Measurements from ENCODE around the gene UBTF.
A peak's percentile ranks its signal among the peaks of the same experiment; 100 is the strongest.

Gene UBTF, protein sequence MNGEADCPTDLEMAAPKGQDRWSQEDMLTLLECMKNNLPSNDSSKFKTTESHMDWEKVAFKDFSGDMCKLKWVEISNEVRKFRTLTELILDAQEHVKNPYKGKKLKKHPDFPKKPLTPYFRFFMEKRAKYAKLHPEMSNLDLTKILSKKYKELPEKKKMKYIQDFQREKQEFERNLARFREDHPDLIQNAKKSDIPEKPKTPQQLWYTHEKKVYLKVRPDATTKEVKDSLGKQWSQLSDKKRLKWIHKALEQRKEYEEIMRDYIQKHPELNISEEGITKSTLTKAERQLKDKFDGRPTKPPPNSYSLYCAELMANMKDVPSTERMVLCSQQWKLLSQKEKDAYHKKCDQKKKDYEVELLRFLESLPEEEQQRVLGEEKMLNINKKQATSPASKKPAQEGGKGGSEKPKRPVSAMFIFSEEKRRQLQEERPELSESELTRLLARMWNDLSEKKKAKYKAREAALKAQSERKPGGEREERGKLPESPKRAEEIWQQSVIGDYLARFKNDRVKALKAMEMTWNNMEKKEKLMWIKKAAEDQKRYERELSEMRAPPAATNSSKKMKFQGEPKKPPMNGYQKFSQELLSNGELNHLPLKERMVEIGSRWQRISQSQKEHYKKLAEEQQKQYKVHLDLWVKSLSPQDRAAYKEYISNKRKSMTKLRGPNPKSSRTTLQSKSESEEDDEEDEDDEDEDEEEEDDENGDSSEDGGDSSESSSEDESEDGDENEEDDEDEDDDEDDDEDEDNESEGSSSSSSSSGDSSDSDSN

DNA sequence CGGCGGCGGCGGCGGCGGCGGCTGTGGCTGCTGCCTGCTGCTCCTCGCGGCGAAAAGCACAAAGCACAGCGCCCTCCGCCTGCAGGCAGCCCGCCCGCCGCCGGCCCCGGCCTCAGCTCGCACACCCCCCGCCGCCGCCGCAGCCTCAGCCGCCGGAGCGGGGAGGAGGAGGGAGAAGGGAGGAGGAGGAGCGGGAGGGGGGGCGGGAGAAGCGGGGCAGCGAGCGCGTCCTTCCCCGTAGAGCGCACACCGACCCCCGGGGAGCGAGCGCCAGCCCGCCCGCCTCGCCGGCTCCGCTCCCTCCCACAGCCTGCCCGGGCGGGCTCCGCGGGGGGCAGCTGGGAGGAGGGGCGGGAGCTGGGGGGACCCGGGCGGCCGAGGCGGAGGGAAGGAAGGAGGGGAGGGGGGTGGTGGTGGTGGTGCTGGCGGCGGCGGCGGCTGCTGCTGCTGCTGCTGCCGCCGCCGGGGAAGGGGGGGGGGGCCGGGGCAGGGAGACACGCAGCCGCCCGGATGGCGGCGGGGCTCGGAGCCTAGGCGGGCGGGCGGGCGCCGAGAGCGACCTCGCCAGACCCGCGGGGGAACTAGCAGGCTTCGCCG, at the start of gene UBTF:
Gene UBTF, minus strand, starts transcription at position 60 of the 597 bp plus-strand sequence. CDS start 1,446 bp downstream, outside the sequence.
- DNase-seq: peak; percentile 75

DNA sequence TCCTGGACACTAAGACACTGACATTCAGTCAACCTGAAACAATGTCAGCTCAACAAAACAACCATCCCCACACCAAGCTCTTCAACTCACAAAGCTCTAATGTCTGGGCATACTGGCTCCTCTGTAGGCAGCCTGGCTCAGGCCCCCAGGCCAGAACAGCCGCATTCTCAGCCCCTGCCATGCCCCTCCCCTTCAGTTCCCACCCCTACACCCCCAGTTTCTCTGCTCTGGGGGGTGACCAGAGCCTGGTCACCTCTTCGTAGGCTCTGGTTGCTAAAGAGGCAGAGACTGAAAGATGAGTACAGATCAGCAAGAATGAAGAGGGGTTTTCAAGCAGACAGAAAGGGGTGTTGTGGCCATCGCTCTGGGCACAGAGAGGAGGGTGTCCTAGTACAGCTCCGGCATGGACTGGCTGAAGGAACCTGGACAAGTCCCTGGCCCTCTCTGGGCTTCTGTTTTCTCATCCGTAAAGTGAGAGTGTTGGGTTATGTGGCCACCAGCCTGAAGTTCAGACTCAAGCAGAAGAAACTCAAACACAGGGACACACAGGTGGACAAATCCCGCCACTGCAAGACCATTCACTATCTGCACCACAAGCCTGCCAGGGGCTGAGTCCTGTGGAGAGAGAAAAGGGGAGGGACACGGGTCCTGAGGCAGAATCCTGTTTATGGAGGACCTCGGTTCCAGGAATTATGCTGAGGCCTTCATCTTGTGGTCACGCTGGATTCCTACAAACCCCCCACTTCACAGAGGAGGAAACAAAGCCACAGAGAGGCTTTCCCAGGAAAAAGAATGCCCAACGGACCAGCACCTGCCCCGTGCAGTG, 49.4 kb upstream of the UBTF start:
- DNase-seq: no peak

DNA sequence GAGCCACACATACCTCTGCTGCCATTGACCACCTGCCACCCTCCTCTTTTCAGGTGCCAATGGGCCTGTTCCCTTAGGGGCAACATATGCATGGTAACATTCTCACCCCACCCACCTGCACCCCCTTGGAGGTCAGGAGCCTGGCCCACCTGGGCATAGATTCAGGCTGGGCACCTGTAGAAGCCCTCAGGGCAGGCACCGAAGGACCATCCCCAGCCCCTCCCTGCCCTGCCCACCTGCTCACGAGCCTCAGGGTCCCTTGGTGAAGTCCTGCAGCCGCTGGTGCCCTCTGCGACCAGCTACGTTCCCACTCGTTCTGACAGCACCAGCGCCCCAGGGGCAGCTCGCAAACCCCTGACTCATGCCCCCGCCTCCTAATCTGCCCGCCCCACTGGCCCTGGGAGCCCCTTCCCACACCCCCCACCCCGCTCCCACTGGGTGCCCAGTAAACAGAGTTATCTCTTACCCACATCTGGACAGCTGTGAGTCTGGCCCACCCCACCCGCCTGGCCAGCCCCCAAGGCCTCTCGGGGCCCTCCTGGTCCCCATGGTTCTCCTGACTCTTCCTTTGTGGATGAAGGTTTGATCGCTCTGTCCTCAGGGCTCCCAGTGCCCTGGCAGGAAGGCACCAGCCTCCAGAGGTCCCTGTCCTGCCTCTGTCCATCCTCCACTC, 48.5 kb upstream of the UBTF start, which contains the start of gene SLC4A1:
Gene SLC4A1, minus strand, starts transcription at position 318 of the 673 bp plus-strand sequence. CDS start 5,269 bp downstream, outside the sequence.
- DNase-seq: no peak

DNA sequence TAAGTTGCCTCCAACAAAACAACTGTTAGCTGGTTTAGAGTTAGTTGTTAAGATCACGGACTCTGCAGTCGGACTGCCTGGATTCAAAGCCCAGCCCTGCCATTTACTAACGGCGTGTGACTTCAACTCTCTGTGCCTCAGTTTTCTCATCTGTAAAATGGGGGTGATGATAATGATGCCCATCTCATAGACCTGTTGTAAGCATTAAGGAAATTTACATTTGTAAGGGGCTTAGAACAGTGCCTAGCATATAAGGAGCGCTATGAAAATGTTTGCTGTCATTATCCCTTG, 47.6 kb upstream of the UBTF start:
- no peak for DNase-seq

DNA sequence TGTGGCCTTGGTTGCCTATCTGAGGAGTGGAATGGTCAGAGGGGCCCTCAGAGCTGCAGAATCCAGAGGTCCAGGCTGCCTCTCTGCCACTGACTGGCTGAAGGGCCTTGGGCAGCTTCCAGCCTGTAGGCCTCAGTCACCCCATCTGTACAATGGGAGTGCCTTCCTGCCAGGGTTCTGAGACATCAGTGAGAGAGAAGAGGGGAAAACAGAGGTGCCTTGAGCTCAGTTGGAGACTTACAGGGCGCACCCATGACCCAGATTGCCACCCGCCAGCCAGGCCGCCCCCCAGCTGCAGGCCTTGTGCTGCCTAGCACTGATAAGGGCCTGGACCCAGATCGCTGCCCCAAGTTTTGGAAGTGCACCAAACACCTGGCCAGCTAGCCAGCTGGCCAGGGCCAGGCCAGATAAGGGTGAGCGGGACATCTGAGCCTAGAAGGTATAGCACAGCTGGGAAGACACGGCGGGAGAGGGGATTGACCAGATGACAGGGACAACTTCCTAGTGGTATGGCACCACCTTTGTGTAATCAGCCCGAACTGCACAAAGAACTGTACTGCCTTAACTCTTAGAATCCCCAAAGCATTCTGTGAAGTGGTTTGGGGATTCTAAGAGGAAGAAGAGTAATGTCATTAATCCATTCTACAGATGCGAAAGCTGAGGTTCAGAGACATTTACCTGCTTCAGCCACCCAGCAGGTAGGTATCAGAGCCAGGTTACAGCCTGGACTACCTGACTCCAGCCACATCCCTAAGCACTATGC, 47.1 kb upstream of the UBTF start:
- no peak for DNase-seq

DNA sequence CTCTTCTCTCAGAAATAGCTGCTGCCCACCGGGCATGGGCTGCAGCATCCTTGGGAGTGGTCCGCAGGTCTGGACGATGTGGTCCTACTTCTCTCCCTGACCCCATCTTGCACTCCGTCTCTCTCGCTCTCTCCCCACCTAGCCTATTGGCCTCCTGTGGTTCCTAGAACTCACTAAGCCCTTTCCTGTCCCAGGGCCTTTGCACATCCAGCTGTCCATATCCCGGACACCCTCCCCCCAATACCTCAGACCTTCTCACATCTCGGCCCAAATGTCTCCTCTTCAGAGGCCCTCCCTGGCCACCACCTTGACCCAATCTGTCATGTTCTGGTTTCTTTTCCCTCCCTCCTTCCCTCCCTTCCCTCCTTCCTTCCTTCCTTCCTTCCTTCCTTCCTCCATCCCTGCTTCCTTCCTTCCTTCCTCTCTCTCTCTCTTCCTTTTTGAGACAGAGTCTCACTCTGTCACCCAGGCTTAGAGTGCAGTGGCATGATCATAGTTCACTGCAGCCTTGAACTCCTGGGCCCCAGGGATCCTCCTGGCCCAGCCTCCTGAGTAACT, 43.9 kb upstream of the UBTF start:
- DNase-seq: no peak

DNA sequence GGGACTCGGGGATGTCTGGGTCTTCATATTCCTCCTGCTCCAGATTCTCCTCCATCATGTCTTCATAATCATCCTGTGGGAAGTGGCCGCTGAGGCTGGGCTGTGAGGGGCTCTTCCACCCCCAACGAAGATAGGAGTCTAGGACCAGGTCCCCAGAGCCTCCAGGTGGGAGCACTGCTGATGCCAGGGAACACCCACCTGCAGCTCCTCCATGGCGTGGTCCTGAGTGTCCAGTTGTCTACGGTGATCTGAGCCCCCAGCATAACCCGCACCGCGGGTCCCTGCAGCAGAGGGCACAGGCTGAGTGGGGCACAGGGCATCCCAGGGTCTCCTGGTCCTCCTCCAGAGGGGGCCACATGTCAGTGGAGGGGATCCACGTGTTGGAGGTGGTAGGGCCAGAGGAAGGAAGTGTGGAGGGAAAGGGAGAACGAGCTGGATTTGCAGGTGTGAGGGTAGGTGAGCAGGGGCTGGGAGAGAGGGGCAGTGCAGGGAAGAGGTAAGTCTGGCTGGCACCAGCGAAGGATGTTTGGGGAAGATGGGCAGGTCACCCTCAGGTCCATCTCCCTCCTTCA, 43.3 kb upstream of the UBTF start:
- no peak for DNase-seq

DNA sequence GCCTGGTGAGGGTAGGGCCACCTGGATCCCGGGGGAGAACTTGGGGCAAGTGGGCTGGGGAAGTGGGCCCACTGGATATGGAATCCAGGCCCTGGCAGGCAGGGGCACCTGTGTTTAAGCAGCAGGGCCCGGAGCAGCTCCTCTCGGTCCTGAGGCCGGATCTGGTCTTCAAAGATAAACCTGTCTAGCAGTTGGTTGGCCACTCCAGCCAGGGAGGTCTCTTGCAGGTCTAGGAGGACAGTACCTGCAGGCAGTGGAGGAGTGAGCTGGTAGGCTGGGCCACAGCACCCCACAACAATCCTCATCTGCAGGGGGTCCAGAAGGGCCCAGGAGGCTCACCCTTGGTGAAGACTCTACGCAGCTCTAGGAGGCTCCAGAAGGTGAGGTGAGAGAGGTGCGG, 40.8 kb upstream of the UBTF start:
- no peak for DNase-seq

DNA sequence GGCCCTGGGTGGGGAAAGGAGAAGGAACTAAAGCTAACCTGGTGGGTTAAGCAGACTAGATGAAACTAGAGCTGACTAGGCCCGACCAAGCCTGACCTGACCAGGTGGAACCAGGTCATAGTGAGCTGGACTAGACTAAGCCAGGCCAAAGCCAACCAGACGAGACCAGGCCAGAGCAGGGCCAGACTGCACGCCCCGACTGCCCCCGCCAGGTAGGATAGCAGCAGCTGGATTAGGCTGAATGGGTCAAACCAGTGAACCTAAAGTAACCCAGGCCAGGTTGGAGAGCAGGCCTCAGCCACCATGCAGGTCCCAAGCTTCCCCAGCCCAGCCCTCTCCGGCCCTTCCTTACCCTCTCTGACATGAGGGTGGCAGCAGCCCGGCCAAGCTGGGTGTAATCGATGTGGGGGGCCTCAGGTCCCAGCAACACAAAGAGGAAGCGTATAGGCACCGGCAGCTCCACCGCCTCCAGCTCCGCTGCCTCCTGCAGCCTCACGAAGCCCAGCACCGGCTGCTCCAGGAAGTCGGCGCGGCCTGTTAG, 39.4 kb upstream of the UBTF start:
- no peak for DNase-seq

DNA sequence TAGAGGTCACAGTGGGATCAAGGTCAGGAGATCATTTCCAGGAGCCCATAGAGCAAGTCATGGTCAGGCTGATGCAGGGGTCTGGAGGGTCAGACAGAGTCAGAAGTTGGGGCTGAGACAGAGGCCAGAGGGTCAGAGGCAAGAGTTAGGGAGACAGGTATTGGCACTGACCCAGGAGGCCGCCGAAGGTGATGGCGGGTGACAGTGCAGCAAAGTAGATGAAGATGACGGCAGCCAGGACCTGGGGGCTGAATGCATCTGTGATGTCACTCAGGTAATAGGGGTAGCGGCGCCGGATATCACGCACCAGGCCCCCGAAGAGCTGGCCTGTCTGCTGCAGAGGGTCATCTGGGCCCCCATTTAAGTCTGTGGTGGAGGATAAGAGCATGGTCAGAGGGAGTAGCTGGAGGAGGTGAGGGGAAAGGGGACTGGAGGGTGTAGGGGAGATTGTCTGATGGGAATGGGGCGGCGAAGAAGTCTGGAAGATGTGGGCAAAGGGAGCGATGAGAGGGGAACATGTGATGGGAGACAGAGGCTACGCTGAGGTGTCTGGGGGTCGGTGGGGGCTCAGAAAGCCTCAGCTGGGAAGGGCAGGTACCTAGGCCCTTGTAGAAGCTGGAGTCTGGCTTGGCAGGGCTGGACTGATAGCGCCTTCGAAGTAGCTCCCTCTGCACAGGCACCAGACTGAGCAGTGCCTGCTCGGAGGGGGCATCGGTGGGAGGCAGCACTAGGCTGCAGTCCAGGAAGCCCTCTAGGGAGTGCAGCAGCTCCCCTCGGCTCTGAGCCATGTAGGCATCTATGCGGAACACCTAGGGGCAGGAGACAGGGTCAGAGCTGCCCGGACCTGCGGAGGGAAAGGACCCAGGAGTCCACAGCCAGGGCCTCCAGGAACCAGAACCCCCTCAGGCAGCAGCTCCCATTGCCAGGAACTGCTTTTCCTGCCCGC, 38.6 kb upstream of the UBTF start:
- no peak for DNase-seq

DNA sequence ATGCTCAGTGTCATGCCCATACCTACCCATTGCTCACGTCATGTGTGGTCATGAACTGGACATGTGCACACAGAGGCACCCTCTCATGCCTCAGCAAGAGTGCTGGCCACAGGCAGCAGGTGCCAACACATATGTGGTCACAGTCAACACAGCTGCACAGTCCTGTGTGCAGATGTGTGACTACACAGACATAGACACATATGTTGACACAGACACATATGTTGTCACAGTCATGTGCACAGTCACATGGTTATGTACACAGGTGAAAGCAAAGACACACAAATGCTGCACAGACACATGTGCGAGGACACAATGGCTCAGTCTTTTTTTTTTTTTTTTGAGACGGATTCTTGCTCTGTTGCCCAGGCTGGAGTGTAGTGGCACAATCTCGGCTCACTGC, 37.2 kb upstream of the UBTF start:
- DNase-seq: no peak

DNA sequence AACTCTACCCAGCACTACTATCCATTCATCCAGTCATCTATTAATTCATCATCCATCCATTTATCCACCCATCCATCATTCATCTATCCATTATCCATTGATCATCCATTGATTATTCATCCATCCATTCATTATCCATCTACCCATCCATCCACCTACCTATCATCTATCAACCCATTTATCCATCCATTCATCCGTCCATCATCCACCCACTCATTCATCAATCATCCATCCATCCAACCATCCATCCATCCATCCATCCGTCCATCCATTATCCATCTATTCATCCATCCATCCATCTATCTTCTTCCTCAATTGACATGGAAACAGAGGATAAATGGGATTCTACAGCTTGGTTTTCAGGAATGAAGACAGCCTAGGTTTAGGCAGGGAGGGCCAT, 36.4 kb upstream of the UBTF start:
- DNase-seq: no peak

DNA sequence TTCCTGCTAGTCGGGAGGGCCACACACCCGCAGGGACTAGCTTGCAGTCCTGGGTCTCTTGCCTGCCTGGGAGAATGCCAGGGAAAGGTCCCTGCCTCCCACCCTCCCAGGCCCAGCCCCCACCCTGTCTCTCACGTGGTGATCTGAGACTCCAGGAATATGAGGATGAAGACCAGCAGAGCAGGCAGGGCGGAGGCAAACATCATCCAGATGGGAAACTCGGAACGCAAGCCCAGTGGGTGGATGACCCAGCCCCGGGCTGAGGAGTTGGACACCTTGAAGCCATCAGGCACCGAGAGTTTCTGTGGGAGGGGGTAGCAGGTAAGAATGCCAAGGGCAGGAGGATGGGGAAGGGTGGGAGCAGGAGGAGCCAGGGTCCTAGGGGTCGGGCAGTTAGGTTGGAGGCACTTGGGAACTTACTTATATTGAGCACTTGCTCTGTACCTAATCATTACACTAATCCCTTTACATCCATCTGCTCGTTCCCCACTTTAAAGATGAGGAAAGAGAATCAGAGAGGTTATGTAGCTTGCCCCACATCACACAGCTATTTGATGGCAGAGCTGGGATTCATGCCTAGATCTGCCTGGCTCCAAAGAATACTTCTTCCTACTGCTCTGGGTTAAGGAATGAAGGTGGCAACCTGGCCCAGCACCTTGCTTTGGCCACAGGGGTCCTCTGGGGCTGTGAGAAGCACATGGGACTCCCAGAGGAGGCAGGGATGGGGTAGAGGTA, 35.1 kb upstream of the UBTF start:
- no peak for DNase-seq

DNA sequence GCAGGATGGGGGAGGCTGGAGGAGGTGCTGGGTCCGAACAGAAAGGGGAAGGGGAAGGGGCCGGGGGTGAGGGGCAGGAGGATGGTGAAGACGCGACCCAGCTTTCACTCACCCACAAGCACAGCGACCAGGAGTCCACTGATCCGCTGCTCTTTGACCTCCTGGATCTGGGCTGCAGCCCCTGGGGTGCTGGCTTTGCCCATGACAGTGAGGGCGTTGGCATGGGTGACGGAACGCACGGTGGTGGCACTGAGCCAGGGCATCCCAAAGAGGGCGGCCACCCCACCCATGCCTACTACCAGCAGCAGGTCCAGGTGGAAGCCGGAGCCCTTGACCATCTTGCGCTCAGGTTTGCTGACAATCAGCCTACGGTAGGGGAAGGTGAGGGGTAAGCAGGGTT, 33.5 kb upstream of the UBTF start:
- DNase-seq: no peak

DNA sequence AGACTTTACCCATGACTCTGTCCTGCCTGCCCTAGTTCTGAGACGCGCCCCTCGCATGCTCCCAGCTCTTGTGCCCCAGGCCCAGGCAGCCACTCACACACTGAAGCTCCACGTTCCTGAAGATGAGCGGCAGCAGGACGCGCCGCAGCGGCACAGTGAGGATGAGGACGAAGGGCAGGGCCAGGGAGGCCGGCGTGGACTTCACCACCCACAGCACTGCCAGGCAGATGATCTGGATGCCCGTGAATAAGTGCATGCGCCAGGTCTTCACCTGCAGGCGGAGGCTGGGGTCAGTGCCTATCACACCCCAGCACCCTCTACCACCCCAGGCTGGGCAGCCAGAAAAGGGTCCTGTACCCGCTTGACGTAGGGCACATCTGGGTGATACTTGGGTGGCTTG, 31.6 kb upstream of the UBTF start:
- no peak for DNase-seq

DNA sequence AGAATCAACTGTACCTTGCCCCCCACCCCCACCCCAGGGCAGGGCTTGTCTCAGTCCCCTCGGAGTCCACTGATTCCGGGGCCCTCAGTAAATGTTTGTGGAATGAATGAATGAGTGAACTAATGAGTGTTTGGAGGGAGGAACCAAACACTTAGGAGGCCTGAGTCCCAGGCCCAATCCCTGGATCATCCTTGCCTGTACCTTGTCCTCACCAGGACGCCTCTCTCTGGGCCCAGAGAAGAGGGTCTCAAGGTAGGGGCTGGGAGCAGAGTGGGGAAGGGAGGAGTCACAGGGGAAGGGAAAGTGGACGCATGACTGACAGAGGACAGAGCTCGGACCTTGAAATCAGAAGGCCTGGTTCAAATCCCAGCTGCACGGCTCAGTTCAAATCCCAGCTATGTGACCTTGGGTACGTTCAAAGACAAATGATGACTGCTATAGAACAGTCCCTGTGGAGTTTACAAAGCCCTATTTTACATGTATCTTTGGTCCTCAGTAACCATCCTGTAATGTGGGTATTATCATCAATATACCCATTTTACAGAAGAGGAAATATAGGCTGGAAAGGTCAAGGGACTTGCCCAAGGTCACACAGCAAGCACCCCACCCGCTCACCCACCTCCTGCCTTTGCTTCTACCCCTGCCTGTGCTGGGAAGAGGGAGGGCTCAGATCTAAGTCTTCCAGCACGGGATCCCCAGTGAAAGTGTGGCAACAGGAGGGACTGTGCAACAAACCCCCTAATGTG, 30.2 kb upstream of the UBTF start:
- no peak for DNase-seq

DNA sequence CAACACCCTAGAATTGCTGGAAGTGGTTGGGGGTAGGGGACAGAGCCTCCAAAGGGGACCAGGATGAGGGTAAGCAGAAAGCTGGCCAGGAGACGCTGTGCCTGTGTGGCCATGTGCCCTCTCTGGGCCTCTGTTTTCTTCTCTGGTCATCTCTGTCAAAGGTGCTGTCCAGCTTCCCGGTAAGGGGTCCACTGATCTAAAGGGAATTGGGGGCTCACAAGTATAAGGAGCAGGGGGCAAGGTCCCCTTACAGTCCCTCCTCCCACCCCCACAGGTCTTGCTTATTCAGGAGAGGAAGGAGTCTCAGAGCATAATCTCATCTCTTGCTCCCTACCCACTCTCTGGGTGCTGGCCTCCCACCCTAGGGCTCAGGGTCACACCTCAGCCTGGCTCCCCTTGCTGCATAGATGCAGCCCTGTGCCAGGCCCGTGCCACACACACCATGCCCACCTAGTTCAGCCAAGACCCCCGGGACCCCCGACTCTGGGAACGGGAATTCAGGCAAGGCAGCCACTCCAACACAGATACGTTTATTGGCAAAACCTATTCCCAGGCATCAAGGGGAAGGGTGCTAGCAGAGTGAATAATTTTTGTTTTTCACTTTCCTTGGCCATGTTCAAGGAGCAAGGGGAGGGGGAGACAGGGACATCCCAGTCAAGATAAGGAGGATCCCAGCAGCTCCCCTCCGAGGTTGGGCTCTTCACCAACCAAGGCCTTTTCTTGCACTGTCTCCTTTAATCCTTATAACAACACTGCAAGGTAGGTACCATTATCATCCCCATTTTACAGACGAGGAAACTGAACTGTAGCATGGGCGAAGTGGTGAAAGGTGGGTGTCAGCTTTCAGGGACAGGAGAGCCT, 28.6 kb upstream of the UBTF start:
- no peak for DNase-seq

All from RPMI8226 (cell line).